Retinal pigment epithelial cell (primary cell): ENCODE results near the gene SPDL1.

Source experiments
- DNase-seq: peaks from one replicate; pipeline ENCODE4 v3.0.0-alpha.2; 2010; ENCODE audit warnings: low read depth
- H3K4me3 ChIP-seq: 2 replicates; pipeline ENCODE4 v1.5.1; 2011; ENCODE audit warnings: mild to moderate bottlenecking, low read length, control low read depth, moderate library complexity
- CTCF ChIP-seq: conservative IDR thresholded peaks from 2 replicates; pipeline ENCODE4 v1.5.1; 2011; ENCODE audit warnings: low read depth, low read length, control low read depth, inconsistent platforms

Gene SPDL1

GRCh38 chr5:169648725-169649310 is 65.2 kb downstream of the SPDL1 start:
- no peak for DNase-seq
- no peak overlapping the region for H3K4me3 ChIP-seq
- TF ChIP-seq CTCF, result peak; percentile 10

GRCh38 chr5:169649486-169649885 is 65.9 kb downstream of the SPDL1 start:
- no peak for TF ChIP-seq CTCF
- no peak overlapping the region for H3K4me3 ChIP-seq
- no peak for DNase-seq

- TF ChIP-seq CTCF, result no peak
- no peak overlapping the region for H3K4me3 ChIP-seq
- no peak for DNase-seq
These were observed 67.2 kb downstream of the SPDL1 start for GRCh38 chr5:169650701-169651331.

- no peak for TF ChIP-seq CTCF
- no peak overlapping the region for H3K4me3 ChIP-seq
- DNase-seq, result no peak
These were observed 68.0 kb downstream of the SPDL1 start for GRCh38 chr5:169651526-169651925.

- DNase-seq, result no peak
- no peak overlapping the region for H3K4me3 ChIP-seq
- no peak for TF ChIP-seq CTCF
These were observed 68.5 kb downstream of the SPDL1 start for GRCh38 chr5:169652057-169652456.

- no peak for TF ChIP-seq CTCF
- no peak for DNase-seq
- no peak overlapping the region for H3K4me3 ChIP-seq
These were observed 69.5 kb downstream of the SPDL1 start for GRCh38 chr5:169653091-169653490.
